GM23338 (cell line): ENCODE results near the gene MYCL. TPM values are rescaled to one million over a fixed set of nuclear protein-coding genes. Genes with fewer than 3 reads are reported as not detected.

Experiments used
- ATAC-seq: fragments of 200-7000 bp; cut with Tn5 transposase; 3 replicates; pipeline ENCODE4 v1.9.1; 2020
- DNase-seq: peaks from one replicate; pipeline ENCODE4 v3.0.0-alpha.2; 2015; ENCODE audit warnings: low spot score
- H2AFZ ChIP-seq: fragments of 200-600 bp; sonication (generic); 2 replicates; pipeline ENCODE4 v1.8.0; 2016; ENCODE audit warnings: antibody characterized with exemption, mild to moderate bottlenecking, moderate library complexity
- H3F3A ChIP-seq: fragments of 200-600 bp; sonication (generic); replicated peaks from 2 replicates; pipeline ENCODE4 v1.8.0; 2017; ENCODE audit warnings: antibody characterized with exemption, mixed run types, low read depth
- H3K27ac ChIP-seq: fragments of 200-600 bp; sonication (generic); 2 replicates; pipeline ENCODE4 v1.6.1; 2016; ENCODE audit warnings: low read depth
- H3K27me3 ChIP-seq: fragments of 200-600 bp; sonication (generic); 2 replicates; pipeline ENCODE4 v1.8.0; 2016; ENCODE audit warnings: mild to moderate bottlenecking, mixed run types, moderate library complexity; ENCODE audit not compliant: insufficient read depth
- H3K36me3 ChIP-seq: fragments of 200-600 bp; sonication (generic); 2 replicates; pipeline ENCODE4 v1.8.0; 2016; ENCODE audit warnings: mild to moderate bottlenecking; ENCODE audit not compliant: insufficient read depth
- H3K4me1 ChIP-seq: fragments of 200-600 bp; sonication (generic); 2 replicates; pipeline ENCODE4 v1.8.0; 2016; ENCODE audit warnings: mild to moderate bottlenecking, moderate library complexity; ENCODE audit not compliant: insufficient read depth
- H3K4me2 ChIP-seq: fragments of 200-600 bp; sonication (generic); 2 replicates; pipeline ENCODE4 v1.7.1; 2017; ENCODE audit warnings: mixed run types
- H3K4me3 ChIP-seq: fragments of 200-600 bp; sonication (generic); 2 replicates; pipeline ENCODE4 v1.6.1; 2016; ENCODE audit warnings: mixed run types
- H3K79me2 ChIP-seq: fragments of 200-600 bp; sonication (generic); replicated peaks from 2 replicates; pipeline ENCODE4 v1.8.0; 2017; ENCODE audit warnings: mild to moderate bottlenecking; ENCODE audit not compliant: insufficient read depth
- H3K9me2 ChIP-seq: fragments of 200-600 bp; sonication (generic); 2 replicates; pipeline ENCODE4 v1.8.0; 2017; ENCODE audit not compliant: insufficient read depth
- H4K20me1 ChIP-seq: fragments of 200-600 bp; sonication (generic); replicated peaks from 2 replicates; pipeline ENCODE4 v1.8.0; 2017; ENCODE audit warnings: mild to moderate bottlenecking; ENCODE audit not compliant: insufficient read depth
- H3K27ac Mint-ChIP-seq: 2 replicates; pipeline ENCODE4 v1.8.0; 2020; ENCODE audit warnings: inconsistent platforms, mild to moderate bottlenecking, moderate library complexity, mixed read lengths
- H3K27me3 Mint-ChIP-seq: 3 replicates; pipeline ENCODE4 v1.8.0; 2022; ENCODE audit warnings: low read depth, mild to moderate bottlenecking, moderate library complexity, mixed read lengths, inconsistent platforms; ENCODE audit not compliant: insufficient read depth, poor library complexity
- H3K36me3 Mint-ChIP-seq: 3 replicates; pipeline ENCODE4 v1.8.0; 2021; ENCODE audit warnings: low read depth, mild to moderate bottlenecking, inconsistent platforms, moderate library complexity, mixed read lengths
- H3K4me1 Mint-ChIP-seq: 3 replicates; pipeline ENCODE4 v1.8.0; 2020; ENCODE audit warnings: mild to moderate bottlenecking, inconsistent platforms, mixed read lengths
- H3K4me3 Mint-ChIP-seq: 3 replicates; pipeline ENCODE4 v1.8.0; 2021; ENCODE audit warnings: moderate library complexity, mild to moderate bottlenecking, inconsistent platforms, mixed read lengths
- H3K9me3 Mint-ChIP-seq: 3 replicates; pipeline ENCODE4 v1.8.0; 2020; ENCODE audit warnings: moderate library complexity, mild to moderate bottlenecking, inconsistent platforms, mixed read lengths
- EZH2 ChIP-seq: fragments of 200-600 bp; sonication (generic); IDR thresholded peaks from one replicate; pipeline ENCODE4 v1.8.0; 2017; ENCODE audit warnings: antibody characterized with exemption, mild to moderate bottlenecking, low read depth; ENCODE audit not compliant: unreplicated experiment
- POLR2AphosphoS5 ChIP-seq: IDR thresholded peaks from 2 replicates; pipeline ENCODE4 v1.6.1; 2016; ENCODE audit warnings: antibody characterized with exemption, low read depth
- STAT1 ChIP-seq: IDR thresholded peaks from one replicate; pipeline ENCODE4 v1.6.1; 2016; ENCODE audit warnings: antibody characterized with exemption; ENCODE audit not compliant: unreplicated experiment
- polyA plus RNA-seq: library from polyadenylated mRNA; unstranded; fragments of >200 nt; fragmentation: Nextera tagmentation; extraction: Ambion mirVana; gene quantifications from 2 replicates; pipeline ENCODE4 v1.2.1, GENCODE V29; 2016
- total RNA-seq: library from RNA; depleted of rRNA; stranded (reverse); fragments of >200 nt; shearing (Covaris generic); gene quantifications from 2 replicates; pipeline ENCODE4 v1.2.3, GENCODE V29; 2014
- TF ChIP-seq, protein P1 (sequence below): fragments of 250-450 bp; sonication (Bioruptor Pico); IDR thresholded peaks from 2 replicates; pipeline ENCODE4 v1.5.0; 2020; ENCODE audit warnings: mild to moderate bottlenecking, moderate library complexity
- TF ChIP-seq, protein P2 (sequence below), 2 experiments: fragments of 200-600 bp in 1 of 2; sonication (generic) in 1 of 2; conservative IDR thresholded peaks; 2 replicates each; pipeline versions ENCODE4 v1.5.1 to v1.6.1; 2016 to 2017; ENCODE audit warnings: antibody characterized with exemption in 2 of 2, low read depth in 2 of 2, mild to moderate bottlenecking in 2 of 2, moderate library complexity in 1 of 2
- TF ChIP-seq, protein P3 (sequence below): IDR thresholded peaks from 2 replicates; pipeline ENCODE4 v1.6.1; 2016; ENCODE audit warnings: antibody characterized with exemption

Gene MYCL
- total and polyA plus RNA-seq, 2 experiments from 2014 or later, result 8.2 to 41.1 TPM

DNA sequence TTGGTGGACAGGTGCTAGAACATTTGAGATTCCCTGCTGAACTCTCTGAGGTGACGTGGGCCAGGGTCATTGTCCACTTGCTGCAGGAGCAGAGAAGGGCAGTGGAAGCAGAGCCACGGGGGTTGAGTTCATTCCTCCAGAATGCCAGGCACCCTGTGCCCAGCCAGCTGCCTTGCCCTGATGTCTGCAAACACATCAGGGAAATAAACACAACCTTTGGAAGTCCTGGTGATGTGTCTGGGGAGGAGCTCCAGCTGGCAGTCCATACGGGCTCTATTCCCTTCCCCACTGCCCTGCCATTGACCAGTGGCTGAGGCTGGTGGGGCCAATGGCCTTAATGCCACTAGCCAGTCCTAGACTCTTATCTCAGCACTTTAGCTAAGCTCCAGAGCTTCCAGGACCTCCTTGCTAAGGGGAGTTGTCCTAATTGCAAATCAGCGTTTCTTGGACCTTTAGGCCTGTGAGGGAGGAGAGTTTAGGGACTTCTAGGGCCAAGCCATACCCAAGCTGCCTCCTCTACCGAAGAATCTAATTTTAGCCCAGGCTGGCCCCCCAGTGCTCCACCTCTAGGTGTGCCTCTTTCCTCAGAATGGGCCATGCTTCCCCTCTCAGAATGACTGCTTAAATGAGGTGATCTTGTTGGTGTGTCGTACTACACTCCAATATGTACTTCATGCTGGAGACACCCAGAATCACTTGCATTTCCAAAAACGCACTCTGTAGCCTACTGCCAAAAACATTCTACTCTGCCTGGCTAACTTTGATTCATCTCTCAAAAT, 27.3 kb upstream of the MYCL start:
- DNase-seq, result no peak
- 0 out of 2 replicates have a peak, but pooled peaks cover 6% of the 10 kb centered on the region for H3F3A ChIP-seq
- no peak for ATAC-seq
- no peaks in the 10 kb centered on the region for H3K9me3 Mint-ChIP-seq
- no peaks in the 10 kb centered on the region for H4K20me1 ChIP-seq
- H3K9me2 ChIP-seq, result no peaks in the 10 kb centered on the region
- no peak overlapping the region for H3K4me3 ChIP-seq
- peaks cover 19% of the 10 kb centered on the region for H3K27me3 Mint-ChIP-seq
- peaks cover 3% of the 10 kb centered on the region; the same call in 1 of the 2 replicates for H3K27me3 ChIP-seq
- H3K36me3 ChIP-seq, result no peaks in the 10 kb centered on the region
- no peak overlapping the region for H3K4me2 ChIP-seq
- H3K36me3 Mint-ChIP-seq, result no peaks in the 10 kb centered on the region; the same call in 2 of the 3 replicates
- H3K4me3 Mint-ChIP-seq, result no peak overlapping the region
- no peak for TF ChIP-seq STAT1
- TF ChIP-seq, protein P1, sequence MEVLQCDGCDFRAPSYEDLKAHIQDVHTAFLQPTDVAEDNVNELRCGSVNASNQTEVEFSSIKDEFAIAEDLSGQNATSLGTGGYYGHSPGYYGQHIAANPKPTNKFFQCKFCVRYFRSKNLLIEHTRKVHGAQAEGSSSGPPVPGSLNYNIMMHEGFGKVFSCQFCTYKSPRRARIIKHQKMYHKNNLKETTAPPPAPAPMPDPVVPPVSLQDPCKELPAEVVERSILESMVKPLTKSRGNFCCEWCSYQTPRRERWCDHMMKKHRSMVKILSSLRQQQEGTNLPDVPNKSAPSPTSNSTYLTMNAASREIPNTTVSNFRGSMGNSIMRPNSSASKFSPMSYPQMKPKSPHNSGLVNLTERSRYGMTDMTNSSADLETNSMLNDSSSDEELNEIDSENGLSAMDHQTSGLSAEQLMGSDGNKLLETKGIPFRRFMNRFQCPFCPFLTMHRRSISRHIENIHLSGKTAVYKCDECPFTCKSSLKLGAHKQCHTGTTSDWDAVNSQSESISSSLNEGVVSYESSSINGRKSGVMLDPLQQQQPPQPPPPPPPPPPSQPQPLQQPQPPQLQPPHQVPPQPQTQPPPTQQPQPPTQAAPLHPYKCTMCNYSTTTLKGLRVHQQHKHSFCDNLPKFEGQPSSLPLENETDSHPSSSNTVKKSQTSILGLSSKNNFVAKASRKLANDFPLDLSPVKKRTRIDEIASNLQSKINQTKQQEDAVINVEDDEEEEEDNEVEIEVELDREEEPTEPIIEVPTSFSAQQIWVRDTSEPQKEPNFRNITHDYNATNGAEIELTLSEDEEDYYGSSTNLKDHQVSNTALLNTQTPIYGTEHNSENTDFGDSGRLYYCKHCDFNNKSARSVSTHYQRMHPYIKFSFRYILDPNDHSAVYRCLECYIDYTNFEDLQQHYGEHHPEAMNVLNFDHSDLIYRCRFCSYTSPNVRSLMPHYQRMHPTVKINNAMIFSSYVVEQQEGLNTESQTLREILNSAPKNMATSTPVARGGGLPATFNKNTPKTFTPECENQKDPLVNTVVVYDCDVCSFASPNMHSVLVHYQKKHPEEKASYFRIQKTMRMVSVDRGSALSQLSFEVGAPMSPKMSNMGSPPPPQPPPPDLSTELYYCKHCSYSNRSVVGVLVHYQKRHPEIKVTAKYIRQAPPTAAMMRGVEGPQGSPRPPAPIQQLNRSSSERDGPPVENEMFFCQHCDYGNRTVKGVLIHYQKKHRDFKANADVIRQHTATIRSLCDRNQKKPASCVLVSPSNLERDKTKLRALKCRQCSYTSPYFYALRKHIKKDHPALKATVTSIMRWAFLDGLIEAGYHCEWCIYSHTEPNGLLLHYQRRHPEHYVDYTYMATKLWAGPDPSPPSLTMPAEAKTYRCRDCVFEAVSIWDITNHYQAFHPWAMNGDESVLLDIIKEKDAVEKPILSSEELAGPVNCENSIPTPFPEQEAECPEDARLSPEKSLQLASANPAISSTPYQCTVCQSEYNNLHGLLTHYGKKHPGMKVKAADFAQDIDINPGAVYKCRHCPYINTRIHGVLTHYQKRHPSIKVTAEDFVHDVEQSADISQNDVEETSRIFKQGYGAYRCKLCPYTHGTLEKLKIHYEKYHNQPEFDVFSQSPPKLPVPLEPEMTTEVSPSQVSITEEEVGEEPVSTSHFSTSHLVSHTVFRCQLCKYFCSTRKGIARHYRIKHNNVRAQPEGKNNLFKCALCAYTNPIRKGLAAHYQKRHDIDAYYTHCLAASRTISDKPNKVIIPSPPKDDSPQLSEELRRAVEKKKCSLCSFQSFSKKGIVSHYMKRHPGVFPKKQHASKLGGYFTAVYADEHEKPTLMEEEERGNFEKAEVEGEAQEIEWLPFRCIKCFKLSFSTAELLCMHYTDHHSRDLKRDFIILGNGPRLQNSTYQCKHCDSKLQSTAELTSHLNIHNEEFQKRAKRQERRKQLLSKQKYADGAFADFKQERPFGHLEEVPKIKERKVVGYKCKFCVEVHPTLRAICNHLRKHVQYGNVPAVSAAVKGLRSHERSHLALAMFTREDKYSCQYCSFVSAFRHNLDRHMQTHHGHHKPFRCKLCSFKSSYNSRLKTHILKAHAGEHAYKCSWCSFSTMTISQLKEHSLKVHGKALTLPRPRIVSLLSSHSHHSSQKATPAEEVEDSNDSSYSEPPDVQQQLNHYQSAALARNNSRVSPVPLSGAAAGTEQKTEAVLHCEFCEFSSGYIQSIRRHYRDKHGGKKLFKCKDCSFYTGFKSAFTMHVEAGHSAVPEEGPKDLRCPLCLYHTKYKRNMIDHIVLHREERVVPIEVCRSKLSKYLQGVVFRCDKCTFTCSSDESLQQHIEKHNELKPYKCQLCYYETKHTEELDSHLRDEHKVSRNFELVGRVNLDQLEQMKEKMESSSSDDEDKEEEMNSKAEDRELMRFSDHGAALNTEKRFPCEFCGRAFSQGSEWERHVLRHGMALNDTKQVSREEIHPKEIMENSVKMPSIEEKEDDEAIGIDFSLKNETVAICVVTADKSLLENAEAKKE, result no peak
- TF ChIP-seq EZH2, result no peak
- no peak for TF ChIP-seq POLR2AphosphoS5
- no peak overlapping the region for H3K27ac ChIP-seq
- H3K79me2 ChIP-seq, result no peaks in the 10 kb centered on the region
- H2AFZ ChIP-seq, result no peak overlapping the region
- H3K27ac Mint-ChIP-seq, result no peak overlapping the region
- H3K4me1 ChIP-seq, result no peaks in the 10 kb centered on the region
- H3K4me1 Mint-ChIP-seq, result peaks cover 10% of the 10 kb centered on the region

DNA sequence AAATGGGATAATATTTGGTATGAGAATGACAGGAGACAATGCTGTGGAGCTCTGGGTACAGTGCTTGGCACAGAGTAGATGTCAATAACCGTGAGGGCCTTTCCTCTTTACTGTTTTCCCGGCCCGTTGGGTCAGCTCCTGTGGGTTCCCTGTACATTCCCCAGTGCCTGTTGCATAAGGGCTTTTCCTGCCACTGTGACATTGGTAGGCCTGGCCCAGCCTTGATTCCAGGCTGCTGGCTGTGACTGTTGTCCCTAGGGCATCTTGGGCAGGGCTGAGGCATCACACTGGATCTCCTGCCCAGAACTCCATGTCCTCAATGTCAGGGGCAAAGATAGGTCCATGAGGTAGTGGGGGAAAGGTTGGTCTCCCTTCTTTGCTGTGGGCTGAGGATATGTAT, 25.8 kb upstream of the MYCL start:
- Mint-ChIP-seq H3K27ac (no peak overlapping the region), H3K9me3 (no peaks in the 10 kb centered on the region), H3K27me3 (peaks cover 16% of the 10 kb centered on the region), H3K4me1 (peaks cover 11% of the 10 kb centered on the region), H3K36me3 (no peaks in the 10 kb centered on the region; the same call in 2 of the 3 replicates), H3K4me3 (no peak overlapping the region)
- H3K36me3 ChIP-seq, result no peaks in the 10 kb centered on the region
- DNase-seq (no peak), ATAC-seq (no peak)
- H3K27ac ChIP-seq, result no peak overlapping the region
- no peaks in the 10 kb centered on the region for H3K9me2 ChIP-seq
- H3K79me2 ChIP-seq, result no peaks in the 10 kb centered on the region
- no peaks in the 10 kb centered on the region for H4K20me1 ChIP-seq
- H2AFZ ChIP-seq, result no peak overlapping the region
- H3K4me2 ChIP-seq, result no peak overlapping the region
- H3F3A ChIP-seq, result 0 out of 2 replicates have a peak, but pooled peaks cover 6% of the 10 kb centered on the region
- peaks cover 3% of the 10 kb centered on the region; the same call in 1 of the 2 replicates for H3K27me3 ChIP-seq
- peaks cover 5% of the 10 kb centered on the region; the same call in 1 of the 2 replicates for H3K4me1 ChIP-seq
- H3K4me3 ChIP-seq, result no peak overlapping the region
- no peak for TF ChIP-seq POLR2AphosphoS5
- TF ChIP-seq, protein P2, sequence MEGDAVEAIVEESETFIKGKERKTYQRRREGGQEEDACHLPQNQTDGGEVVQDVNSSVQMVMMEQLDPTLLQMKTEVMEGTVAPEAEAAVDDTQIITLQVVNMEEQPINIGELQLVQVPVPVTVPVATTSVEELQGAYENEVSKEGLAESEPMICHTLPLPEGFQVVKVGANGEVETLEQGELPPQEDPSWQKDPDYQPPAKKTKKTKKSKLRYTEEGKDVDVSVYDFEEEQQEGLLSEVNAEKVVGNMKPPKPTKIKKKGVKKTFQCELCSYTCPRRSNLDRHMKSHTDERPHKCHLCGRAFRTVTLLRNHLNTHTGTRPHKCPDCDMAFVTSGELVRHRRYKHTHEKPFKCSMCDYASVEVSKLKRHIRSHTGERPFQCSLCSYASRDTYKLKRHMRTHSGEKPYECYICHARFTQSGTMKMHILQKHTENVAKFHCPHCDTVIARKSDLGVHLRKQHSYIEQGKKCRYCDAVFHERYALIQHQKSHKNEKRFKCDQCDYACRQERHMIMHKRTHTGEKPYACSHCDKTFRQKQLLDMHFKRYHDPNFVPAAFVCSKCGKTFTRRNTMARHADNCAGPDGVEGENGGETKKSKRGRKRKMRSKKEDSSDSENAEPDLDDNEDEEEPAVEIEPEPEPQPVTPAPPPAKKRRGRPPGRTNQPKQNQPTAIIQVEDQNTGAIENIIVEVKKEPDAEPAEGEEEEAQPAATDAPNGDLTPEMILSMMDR (conservative IDR thresholded peaks at IDR 0.05; ENCODE audit: low read depth in 2 of 2), result no peak
- TF ChIP-seq, protein P3, sequence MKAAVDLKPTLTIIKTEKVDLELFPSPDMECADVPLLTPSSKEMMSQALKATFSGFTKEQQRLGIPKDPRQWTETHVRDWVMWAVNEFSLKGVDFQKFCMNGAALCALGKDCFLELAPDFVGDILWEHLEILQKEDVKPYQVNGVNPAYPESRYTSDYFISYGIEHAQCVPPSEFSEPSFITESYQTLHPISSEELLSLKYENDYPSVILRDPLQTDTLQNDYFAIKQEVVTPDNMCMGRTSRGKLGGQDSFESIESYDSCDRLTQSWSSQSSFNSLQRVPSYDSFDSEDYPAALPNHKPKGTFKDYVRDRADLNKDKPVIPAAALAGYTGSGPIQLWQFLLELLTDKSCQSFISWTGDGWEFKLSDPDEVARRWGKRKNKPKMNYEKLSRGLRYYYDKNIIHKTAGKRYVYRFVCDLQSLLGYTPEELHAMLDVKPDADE, result no peak
